MM.1S (cell line): Measurements from ENCODE around the gene SPA17.

Experiments used
- CTCF ChIP-seq: fragments of 300-600 bp; sonication (generic); IDR thresholded peaks from 2 replicates; pipeline ENCODE4 v1.5.1; 2016; ENCODE audit warnings: antibody characterized with exemption, low read length, mixed read lengths
- EZH2 ChIP-seq: fragments of 300-600 bp; sonication (generic); optimal IDR thresholded peaks from 2 replicates; pipeline ENCODE3; 2017; ENCODE audit warnings: low read depth, mild to moderate bottlenecking, antibody characterized with exemption, low read length, mixed read lengths

GRCh38 chr11:124674571-124674970, 867 bp downstream of the SPA17 start:
- TF ChIP-seq EZH2 = no peak
- TF ChIP-seq CTCF = no peak
